HT1080 (cell line): ENCODE data around the gene HMOX1. TPM values are rescaled to one million over a fixed set of nuclear protein-coding genes. Genes with fewer than 3 reads are reported as not detected.

Experiments
- DNase-seq: peaks from one replicate; pipeline ENCODE4 v3.0.0-alpha.2; 2015; ENCODE audit warnings: low read depth
- polyA plus RNA-seq, 2 experiments: library from polyadenylated mRNA; depleted of rRNA; stranded (reverse); fragments of >200 nt; gene quantifications; 2 replicates each; pipeline ENCODE4 v1.2.3, GENCODE V29; 2015
- total RNA-seq: library from RNA; depleted of rRNA; stranded (reverse); fragments of >200 nt; shearing (Covaris generic); gene quantifications from 2 replicates; pipeline ENCODE4 v1.2.3, GENCODE V29; 2014; rRNA removed

Gene HMOX1
- total RNA-seq = 23.4 and 23.8 TPM in 2 replicates
- polyA plus RNA-seq (2015; cell fraction: cytosol; rRNA removed) = 28.2 and 34.0 TPM in 2 replicates
- 26.1 and 29.3 TPM in 2 replicates for polyA plus RNA-seq (2015; cell fraction: nucleus; rRNA removed)

DNA sequence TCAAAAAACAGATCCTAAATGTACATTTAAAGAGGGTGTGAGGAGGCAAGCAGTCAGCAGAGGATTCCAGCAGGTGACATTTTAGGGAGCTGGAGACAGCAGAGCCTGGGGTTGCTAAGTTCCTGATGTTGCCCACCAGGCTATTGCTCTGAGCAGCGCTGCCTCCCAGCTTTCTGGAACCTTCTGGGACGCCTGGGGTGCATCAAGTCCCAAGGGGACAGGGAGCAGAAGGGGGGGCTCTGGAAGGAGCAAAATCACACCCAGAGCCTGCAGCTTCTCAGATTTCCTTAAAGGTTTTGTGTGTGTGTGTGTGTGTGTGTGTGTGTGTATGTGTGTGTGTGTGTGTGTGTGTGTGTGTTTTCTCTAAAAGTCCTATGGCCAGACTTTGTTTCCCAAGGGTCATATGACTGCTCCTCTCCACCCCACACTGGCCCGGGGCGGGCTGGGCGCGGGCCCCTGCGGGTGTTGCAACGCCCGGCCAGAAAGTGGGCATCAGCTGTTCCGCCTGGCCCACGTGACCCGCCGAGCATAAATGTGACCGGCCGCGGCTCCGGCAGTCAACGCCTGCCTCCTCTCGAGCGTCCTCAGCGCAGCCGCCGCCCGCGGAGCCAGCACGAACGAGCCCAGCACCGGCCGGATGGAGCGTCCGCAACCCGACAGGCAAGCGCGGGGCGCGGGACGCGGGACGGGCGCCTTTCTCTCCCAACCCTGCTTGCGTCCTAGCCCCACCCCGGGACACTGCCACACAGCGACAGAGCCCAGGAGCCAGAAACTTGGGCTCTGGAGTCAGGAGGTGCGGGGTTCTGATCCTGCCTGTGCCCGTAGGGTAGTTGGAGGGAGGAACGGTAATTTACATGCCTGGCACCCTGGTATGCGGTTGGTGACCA is at the start of gene HMOX1:
TSS of gene HMOX1 (plus strand) at position 560 of the 887 bp plus-strand sequence. CDS start at position 638, 78 bp downstream.
- peak; percentile 84 for DNase-seq

DNA sequence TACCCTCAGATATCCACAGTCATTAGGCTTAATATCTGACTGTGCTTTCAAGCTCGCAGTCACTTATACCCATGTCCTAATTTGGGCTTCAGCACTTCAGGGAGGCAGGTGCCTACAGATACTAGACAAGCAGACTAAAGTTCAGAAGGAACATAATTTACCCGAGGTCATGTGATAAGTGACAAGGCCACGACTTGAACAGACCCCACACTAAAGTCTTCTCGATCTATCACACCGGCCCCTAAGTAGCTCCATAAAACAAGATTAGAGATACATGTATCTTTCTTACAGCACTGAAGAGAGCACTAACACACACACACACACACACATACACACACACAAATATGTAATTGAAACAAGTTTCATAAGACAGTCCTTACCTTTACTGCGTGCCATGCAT is 48.6 kb upstream of the HMOX1 start:
- DNase-seq = no peak

GRCh38 chr22:35333220-35333619 is 47.7 kb upstream of the HMOX1 start:
- no peak for DNase-seq

GRCh38 chr22:35334004-35334403 is 46.9 kb upstream of the HMOX1 start:
- DNase-seq = no peak

- no peak for DNase-seq
Observed at GRCh38 chr22:35335468-35335867, 45.4 kb upstream of the HMOX1 start.

DNA sequence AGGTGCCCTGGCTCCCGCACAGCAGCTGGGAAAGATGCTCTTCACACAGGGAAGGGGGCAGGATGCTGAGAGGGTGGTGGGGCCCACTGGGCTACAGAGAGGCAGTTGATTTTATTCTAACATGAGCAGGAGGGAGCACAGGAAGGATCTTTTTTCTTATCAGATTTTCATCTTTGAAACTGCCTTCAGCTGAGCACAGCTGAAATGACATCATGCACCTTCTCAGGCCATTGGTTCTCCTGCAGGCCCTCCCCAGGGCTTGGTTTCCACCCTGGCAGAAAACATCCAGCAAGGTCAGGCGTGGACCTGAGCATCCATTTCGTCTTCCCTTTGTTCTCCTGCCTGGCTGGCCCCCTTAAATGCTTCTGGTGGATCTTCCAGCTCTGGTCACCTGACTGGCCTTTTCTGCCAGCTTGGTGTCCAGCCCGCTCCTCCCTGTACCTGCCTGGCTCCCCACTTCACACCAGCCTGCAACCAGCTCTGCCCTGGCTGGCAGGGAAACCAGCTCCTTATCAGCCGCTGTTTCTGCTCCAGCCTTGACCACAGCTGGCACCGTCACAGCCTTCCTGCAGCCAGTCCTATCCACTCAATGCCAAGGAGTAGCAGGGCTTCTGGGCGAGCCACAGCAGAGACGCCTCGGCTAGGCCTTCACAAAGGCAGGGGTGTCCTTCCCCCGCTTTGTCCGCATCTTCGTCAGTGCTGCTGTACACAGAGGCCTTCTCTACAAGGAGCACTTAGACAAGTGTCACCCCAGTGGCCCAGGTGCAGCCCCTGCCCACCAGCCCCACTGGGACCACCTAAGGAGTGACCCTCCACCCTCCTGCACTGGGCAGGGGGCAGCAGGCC is 44.7 kb upstream of the HMOX1 start:
- no peak for DNase-seq

- no peak for DNase-seq
Observed at GRCh38 chr22:35337932-35338331, 43.0 kb upstream of the HMOX1 start.

DNA sequence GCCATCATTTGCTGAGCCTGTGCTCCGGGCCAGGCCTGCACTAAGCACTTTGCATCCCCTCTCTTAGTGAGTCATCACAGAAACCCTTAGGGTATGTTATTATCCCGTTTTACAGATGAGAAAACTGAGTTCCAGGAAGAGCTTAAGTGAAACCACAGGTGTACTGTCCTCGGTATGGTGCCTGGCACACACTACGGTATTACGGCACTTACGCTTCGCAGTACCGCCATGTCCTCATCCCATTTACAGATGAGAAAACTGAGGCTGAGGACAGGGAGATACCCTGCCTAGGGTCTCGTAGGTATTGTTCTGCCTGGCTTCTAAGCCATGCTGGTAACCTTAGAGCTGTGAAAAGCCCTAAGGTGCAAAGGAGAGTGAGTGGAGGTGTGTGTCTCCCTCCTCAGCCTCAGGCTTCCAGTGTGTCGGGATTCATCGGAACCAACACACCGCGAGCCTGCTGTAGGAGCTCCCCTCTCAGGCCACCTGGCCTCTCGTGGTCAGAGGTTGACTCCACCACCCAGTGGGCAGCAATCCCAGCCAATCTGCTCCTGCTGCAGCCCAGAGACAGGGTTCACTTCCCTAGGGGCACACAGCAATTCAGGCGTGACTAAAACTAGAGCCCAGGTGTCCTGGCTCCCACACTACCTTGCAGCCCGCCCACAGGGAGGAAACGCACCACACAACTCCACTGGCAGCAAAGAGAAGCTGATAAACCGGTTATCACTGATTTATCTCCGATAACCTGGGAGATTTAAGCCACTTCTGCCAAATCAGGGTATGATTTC is 39.6 kb upstream of the HMOX1 start:
- DNase-seq = no peak

DNA sequence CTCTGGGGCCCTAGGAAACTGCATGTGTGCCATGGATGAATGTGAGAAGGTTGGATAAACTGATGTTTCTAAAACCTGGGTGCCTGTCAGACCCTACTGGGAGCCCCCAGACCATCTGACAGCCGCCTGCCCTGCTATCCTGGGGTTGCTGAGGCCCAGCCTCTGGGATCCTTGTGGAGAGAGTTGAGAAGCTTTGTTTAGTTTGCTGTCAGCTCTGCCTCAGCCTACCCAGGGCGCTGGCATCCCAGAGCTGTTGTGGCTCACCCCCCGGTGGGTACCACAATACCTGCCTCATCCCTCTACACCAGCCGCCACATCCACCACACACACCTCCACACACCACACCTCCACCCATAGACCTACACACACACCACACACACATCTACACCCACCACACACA is 38.5 kb upstream of the HMOX1 start:
- DNase-seq = no peak

DNA sequence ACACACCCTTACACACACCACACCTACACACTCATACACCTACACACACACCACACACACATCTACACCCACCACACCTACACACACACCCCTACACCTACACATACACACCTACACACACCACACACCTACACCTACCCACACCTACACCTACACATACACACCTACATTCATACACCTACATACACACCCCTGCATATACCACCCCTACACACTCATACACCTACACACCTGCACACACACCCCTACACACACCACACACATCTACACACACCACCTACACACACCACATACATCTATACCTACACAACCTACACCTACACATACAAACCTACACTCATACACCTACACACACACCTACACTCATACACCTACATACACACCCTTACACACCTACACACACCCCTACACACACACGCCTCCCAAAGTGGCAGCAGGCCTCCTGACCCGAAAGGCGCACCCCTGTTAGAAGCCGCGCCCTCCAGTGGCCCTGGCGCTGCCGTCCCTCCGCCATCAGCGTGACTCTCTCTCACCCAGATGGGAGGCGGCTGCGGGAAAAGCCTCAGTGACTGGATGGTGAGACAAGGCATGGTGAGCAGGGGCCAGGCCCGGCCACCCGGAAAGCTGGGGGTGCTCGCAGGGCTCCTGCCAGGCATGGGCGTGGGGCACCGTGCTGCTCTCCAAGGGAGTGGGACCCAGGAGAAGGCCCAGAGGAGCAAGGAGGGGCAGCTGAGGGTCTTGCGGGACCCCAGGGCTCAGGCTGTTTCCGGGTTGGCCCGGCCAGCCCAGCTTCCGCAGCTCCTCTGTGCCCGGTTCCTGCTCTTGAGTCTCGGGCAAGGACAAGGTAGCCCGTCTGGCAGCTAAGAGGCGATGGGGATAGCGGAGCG is 37.0 kb upstream of the HMOX1 start:
- DNase-seq = no peak

DNA sequence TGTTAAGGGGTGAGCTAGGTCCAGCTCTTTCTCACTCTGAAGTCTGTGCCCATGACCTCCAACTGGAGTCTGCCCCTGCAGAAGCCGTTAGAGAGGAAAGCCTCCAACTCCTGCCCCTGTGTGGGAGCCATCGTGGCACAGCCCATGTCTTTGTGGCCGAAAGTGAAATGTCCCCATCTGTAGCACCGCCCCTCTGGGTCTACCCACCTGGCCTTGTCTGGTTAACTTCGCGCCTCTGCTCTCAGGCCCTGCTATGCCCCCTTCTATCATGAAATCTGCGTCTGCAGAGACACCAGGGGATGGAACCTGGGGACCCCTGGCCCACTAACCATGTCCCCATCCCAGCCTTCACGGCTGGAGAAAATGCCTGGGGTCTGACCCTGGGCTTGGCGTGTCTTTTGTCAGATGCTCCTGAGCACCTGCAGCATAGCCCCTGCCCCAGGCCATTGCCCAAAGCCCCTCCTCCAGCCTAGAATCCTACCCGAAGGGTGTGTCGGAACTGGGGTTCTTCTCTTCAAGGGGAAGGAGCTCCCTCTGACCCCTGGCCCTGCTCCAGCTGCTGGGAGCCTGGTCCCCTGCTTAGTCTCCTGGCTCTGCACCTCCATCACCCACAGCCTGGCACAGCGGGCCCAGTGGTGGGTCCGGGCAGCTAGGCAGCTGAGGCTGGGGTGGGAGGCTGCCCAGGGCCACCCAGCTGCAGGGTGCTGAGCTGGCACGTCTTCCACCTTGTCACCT is 35.8 kb upstream of the HMOX1 start:
- no peak for DNase-seq

GRCh38 chr22:35345808-35346505 is 34.9 kb upstream of the HMOX1 start:
- no peak for DNase-seq

DNA sequence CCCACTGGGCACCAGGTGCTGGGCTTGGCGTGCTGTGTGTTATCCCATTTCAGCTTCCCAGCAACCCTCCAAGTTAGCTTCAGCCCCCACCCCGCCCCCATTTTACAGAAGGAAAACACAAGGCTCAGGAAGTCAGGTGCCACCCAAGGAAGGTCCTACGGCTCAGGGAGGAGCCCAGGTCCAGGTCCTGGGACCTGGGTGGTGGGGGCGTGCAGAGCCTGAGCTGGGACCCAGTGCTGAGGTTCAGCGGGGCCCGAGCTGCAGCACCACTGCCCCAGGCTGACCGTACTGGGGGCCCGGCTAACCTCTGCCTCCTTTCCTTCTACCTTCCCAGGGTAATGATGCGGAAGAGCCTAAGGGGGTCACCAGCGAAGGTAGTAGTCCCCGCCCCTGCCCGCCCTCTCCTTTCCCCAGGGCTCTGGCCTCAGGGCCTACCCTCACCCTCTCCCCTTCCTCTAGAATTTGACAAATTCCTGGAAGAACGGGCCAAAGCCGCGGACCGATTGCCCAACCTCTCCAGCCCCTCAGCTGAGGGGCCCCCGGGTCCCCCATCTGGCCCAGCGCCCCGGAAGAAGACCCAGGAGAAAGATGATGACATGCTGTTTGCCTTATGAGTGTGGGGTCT is 34.2 kb upstream of the HMOX1 start:
- no peak for DNase-seq

DNA sequence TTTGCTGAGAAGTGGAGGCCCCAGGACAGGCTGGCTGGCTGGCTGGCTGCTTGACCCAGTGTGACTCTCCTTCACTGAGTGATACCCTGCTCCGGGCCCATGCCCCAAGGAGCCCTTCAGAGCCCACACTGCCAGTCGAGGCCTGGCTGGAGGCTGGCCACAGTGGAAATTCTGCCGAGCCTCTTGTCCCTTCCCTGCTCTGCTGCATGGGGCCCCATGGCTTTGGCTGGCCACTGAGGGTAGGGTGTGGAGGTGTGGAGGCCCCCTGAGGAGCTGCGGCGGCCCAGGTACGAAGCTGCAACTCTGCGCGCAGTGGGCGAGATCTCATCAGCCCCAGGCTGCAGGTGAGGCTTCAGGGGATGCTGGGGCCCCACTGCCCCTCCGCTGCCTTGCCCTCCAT is 33.4 kb upstream of the HMOX1 start:
- DNase-seq = no peak

DNA sequence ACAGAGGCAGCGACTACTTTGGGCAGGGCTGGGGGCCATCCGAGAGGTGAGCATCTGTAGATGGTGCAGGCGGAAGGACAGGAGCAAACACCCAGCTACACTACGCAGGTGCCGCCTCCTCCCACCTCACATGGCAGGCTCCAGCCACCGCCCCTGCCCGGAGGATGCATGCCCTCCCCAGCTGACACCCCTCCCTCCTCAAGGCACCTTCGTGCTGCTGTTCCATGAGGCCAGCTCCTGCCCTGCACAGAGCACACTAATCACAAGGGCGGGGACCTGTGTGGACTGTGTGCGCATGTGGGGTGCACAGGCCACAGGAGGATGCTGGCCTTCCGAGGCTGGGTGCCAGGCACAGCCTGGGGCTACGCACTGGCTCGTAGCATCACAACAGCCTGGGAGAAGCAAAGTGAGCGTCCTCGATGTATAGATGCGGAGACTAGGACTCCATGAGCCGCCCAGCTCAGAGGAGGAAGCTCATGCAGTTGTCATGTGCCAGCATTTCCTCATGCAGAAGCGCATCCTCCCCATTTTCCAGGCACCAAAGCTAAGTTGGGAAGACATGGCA is 32.8 kb upstream of the HMOX1 start:
- no peak for DNase-seq

GRCh38 chr22:35348703-35349102 is 32.2 kb upstream of the HMOX1 start:
- no peak for DNase-seq

GRCh38 chr22:35349368-35349703 is 31.6 kb upstream of the HMOX1 start:
- no peak for DNase-seq
